AG04450 (cell line): ENCODE results near the gene ZNF318. TPM values are rescaled to one million over a fixed set of nuclear protein-coding genes. Genes with fewer than 3 reads are reported as not detected.
"Not testable (repeated sequence)": the region's sequence is repeated elsewhere in the genome, so short reads cannot be mapped to it uniquely, and the experiment has no call there.

ENCODE experiments used
- CTCF ChIA-PET: fragments of 300-600, 350-600 bp; formaldehyde crosslinking; extraction: SDS; loops from one replicate; lab custom pipeline; 2022; ENCODE audit warnings: antibody characterized with exemption, inconsistent platforms; lab: Charles Lee
- POLR2A ChIA-PET: fragments of 350-600 bp; formaldehyde crosslinking; extraction: SDS; loops from one replicate; lab custom pipeline; 2021; ENCODE audit warnings: antibody characterized with exemption, inconsistent platforms; lab: Yijun Ruan, JAX
- DNase-seq: peaks from one replicate; pipeline ENCODE4 v3.0.0-alpha.2; 2011; ENCODE audit warnings: low read depth, low spot score
- H3K27ac ChIP-seq: one replicate; pipeline ENCODE4 v1.5.1; 2012; ENCODE audit warnings: low read depth, low read length, control low read depth
- H3K27me3 ChIP-seq: one replicate; pipeline ENCODE4 v1.6.0; 2012; ENCODE audit warnings: low read length; ENCODE audit not compliant: control insufficient read depth, insufficient read depth
- H3K4me3 ChIP-seq: 2 replicates; pipeline ENCODE4 v1.5.1; 2011; ENCODE audit warnings: mild to moderate bottlenecking, low read depth, low read length, control low read depth
- H3K9me3 ChIP-seq: 2 replicates; pipeline ENCODE4 v1.5.1; 2012; ENCODE audit warnings: low read length; ENCODE audit not compliant: control insufficient read depth, insufficient read depth
- CTCF ChIP-seq: IDR thresholded peaks from 2 replicates; pipeline ENCODE4 v1.5.1; 2011; ENCODE audit warnings: low read depth, low read length, control low read depth, inconsistent platforms
- polyA plus RNA-seq: library from polyadenylated mRNA; depleted of rRNA; stranded (reverse); fragments of >200 nt; gene quantifications from 2 replicates; pipeline ENCODE4 v1.2.3, GENCODE V29; 2011

ZNF318 gene
- polyA plus RNA-seq, 1 experiment, result 14.9 TPM

DNA sequence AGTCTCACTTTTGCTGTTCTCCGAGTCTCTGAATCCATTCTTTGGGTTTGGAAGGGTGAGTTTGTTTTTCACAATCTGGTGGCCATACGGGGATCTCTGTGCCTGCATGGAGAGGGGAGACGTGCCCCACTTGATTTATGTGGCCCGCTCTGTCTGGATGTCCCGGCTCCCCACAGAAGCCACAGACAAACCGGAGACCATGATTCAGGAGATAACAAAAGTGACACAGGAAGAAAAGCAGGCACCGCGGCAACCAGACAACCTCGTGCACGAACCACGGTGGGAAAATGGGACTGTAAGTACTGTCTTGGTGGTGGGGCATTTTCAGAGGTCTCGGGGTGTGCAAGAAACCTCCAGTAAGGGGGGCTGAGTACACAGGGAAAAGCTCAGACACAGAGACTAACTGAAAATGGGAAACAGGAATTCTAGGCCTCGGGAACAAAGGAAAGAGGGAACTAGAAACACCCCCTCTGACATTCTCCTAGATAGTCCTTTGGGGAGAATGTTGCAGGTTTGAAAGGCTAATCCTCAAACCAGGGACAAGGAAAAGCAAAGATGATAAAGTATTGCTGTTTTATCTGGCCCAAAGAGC, 22.1 kb upstream of the ZNF318 start:
- Histone ChIP-seq H3K27me3 (peaks cover 31% of the 10 kb centered on the region), H3K27ac (no peak overlapping the region), H3K4me3 (no peak overlapping the region), H3K9me3 (no peaks in the 10 kb centered on the region)
- no peak for DNase-seq
- TF ChIP-seq CTCF, result no peak
- ChIA-PET POLR2A (no interaction called here), CTCF (no interaction called here)

- POLR2A ChIA-PET, H3K4me3 ChIP-seq, DNase-seq, H3K27ac ChIP-seq, H3K9me3 ChIP-seq: not testable (repeated sequence)
- H3K27me3 ChIP-seq, result peaks cover 31% of the 10 kb centered on the region
- CTCF ChIA-PET, result interaction anchor here (1.8 kb wide), 1 partner anchor 162 kb away, joined by 4 read pairs; the partner anchor contains the start of gene DNPH1
Observed at GRCh38 chr6:43390753-43391439, 21.4 kb upstream of the ZNF318 start.

DNA sequence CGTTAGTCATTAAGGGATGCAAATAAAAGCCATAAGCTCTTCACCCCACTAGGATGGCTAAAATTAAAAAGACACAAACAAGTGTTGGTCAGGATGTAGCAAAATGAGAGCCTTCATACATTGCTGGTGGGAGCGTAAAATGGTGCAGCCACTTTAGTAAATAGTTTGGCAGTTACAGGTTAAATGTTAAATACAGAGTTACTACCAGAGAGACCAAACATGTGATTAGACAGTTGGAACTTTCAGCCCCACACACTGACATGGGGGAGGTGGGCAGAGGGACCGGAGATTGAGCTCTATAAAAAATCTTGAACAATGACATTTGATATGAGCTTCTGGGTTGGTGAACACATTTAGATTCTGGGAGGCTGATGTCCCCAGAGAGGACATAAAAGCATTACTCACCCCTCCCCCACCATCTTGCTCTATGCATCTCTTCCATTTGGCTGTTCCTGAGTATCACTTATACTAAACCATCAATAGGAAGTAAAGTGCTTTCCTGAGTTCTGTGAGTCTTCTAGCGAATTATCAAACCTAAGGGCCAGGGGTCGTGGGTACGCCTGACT, 20.4 kb upstream of the ZNF318 start:
- TF ChIP-seq CTCF, result no peak
- DNase-seq, result no peak
- Histone ChIP-seq H3K27ac (no peak overlapping the region), H3K4me3 (no peak overlapping the region), H3K9me3 (no peaks in the 10 kb centered on the region), H3K27me3 (peaks cover 28% of the 10 kb centered on the region)
- ChIA-PET CTCF (interaction anchor here (1.3 to 1.8 kb wide), 2 partner anchors 47 to 161 kb away, joined by 3 to 4 read pairs; partner anchors contain the start of gene DNPH1), POLR2A (interaction anchor here (1.2 kb wide), 1 partner anchor 21 kb away, joined by 4 read pairs; the partner anchor contains the start of gene ZNF318)

GRCh38 chr6:43386492-43386891, 17.0 kb upstream of the ZNF318 start:
- TF ChIP-seq CTCF, result peak; percentile 46
- Histone ChIP-seq H3K4me3 (no peak overlapping the region), H3K27ac (no peak overlapping the region), H3K9me3 (no peaks in the 10 kb centered on the region; the same call in 1 of the 2 replicates), H3K27me3 (peaks cover 17% of the 10 kb centered on the region)
- CTCF ChIA-PET, result interaction anchor here (0.7 to 1.5 kb wide), 8 partner anchors 8 to 125 kb away, joined by 3 to 11 read pairs (median 3); no protein-coding TSS in a partner anchor
- no peak for DNase-seq
- POLR2A ChIA-PET, result no interaction called here

DNA sequence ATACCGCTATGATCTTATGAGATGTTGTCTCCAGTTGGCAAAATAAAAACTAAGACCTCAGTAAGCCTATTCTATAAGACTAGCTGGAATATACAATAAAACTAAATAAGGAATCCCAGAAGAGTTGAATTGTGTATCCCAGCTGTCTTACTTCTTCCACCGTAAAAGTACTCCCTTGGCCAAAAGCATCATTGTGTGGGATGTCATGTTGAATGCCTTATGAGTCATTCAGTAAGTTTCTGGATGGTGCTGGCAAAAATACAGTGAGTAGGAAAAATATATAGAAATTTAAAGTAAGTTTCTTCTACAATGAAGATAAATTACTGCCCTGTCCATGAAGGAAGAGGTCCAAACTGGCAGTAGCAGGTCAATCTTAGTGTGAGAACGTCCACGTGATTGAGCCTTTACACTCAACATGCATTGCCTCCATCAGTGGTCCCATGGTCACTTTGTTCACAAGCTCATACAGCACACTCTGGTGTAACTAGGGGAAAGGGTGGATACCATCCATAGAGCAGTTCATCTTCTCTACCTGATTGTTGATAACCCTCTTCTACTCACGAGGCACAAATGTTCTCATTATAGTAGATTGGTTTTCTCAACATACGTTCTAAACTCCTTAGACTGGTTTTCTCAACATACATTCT, 13.7 kb upstream of the ZNF318 start:
- TF ChIP-seq CTCF, result no peak
- H3K27me3 ChIP-seq, result peaks cover 7% of the 10 kb centered on the region
- H3K4me3 ChIP-seq, result no peak overlapping the region
- ChIA-PET CTCF (no interaction called here), POLR2A (interaction anchor here (1.6 kb wide), 1 partner anchor 14 kb away, joined by 5 read pairs; the partner anchor contains the start of gene ZNF318)
- DNase-seq, result peak; percentile 41
- no peak overlapping the region for H3K27ac ChIP-seq
- H3K9me3 ChIP-seq, result no peaks in the 10 kb centered on the region; the same call in 1 of the 2 replicates

- H3K27me3 ChIP-seq, H3K4me3 ChIP-seq, H3K27ac ChIP-seq, H3K9me3 ChIP-seq, POLR2A ChIA-PET, CTCF ChIA-PET, DNase-seq: not testable (repeated sequence)
Observed at GRCh38 chr6:43380858-43381257, 11.4 kb upstream of the ZNF318 start.
